Measurements from ENCODE around the gene ZNF444. TPM values are rescaled to one million over a fixed set of nuclear protein-coding genes. Genes with fewer than 3 reads are reported as not detected.

Gene ZNF444
- total RNA-seq, 4 donors from 2014 or later, result 35.1 to 53.0 (median 45.5) TPM

DNA sequence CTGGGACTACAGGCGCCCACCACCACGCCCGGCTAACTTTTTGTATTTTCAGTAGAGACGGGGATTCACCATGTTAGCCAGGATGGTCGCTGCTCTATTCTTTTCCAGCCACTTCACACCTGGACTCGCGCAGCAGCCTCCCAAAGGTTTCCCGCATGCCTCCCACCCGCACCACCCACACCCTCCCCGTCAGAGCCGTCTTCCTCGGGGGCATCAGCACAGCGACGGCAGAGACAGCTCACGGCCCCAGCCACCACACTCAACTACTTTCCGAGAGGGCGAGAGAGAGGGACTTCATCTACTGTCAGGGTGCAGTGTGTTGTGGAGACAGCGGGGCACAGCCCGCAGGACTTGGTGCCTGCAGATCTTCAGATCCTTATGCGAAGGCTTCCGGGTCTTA lies 25.6 kb upstream of the ZNF444 start:
- H3K27me3 ChIP-seq, result no peaks in the 10 kb centered on the region
- H3K4me3 ChIP-seq (replicated peaks in 1 of 3), result no peak overlapping the region
- intact Hi-C loops (cut with DNase I), result no loop called here
- no peaks in the 10 kb centered on the region for H3K9me3 ChIP-seq
- 93 to 96% methylated on average over 21 of the region's 21 CpGs for WGBS, 2 donors
- H3K27ac ChIP-seq, result no peak overlapping the region
- no peak for DNase-seq
- no peaks in the 10 kb centered on the region for H3K36me3 ChIP-seq
- TF ChIP-seq, protein P1, sequence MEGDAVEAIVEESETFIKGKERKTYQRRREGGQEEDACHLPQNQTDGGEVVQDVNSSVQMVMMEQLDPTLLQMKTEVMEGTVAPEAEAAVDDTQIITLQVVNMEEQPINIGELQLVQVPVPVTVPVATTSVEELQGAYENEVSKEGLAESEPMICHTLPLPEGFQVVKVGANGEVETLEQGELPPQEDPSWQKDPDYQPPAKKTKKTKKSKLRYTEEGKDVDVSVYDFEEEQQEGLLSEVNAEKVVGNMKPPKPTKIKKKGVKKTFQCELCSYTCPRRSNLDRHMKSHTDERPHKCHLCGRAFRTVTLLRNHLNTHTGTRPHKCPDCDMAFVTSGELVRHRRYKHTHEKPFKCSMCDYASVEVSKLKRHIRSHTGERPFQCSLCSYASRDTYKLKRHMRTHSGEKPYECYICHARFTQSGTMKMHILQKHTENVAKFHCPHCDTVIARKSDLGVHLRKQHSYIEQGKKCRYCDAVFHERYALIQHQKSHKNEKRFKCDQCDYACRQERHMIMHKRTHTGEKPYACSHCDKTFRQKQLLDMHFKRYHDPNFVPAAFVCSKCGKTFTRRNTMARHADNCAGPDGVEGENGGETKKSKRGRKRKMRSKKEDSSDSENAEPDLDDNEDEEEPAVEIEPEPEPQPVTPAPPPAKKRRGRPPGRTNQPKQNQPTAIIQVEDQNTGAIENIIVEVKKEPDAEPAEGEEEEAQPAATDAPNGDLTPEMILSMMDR (IDR thresholded peaks at IDR 0.05), result no peak
- H3K4me1 ChIP-seq, result peaks cover 43 to 71% of the 10 kb centered on the region in 2 donors

DNA sequence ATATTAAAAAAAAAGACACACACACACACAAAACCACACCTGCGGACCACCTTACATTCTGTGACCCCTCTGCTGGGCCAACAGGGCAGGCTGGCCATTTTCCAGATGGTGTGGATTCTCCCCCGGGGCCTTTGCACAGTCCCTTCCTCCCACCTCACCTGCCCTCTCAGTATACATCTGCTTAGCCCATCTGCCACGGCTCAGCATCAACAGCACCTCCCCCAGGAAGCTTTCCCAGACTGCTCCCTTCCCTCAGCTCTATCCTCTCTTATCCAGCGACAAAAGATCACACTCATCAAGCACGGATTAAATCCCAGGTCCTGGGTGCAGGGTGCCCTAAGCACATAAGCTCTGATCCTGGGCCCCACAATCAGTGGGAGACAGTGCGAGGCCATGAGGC lies 24.5 kb upstream of the ZNF444 start:
- WGBS, 2 donors, result 91 to 95% methylated on average over 5 to 6 of the region's 6 CpGs
- H3K36me3 ChIP-seq, result no peaks in the 10 kb centered on the region
- TF ChIP-seq, protein P1 (IDR thresholded peaks at IDR 0.05), result no peak
- no peak for TF ChIP-seq POLR2A (IDR thresholded peaks at IDR 0.05)
- H3K4me3 ChIP-seq (replicated peaks in 1 of 3), result no peak overlapping the region
- H3K9me3 ChIP-seq, result no peaks in the 10 kb centered on the region
- no peak for DNase-seq
- no peak overlapping the region for H3K27ac ChIP-seq
- H3K4me1 ChIP-seq, result peaks cover 32 to 60% of the 10 kb centered on the region in 2 donors
- intact Hi-C loops (cut with DNase I), result no loop called here
- H3K27me3 ChIP-seq, result no peaks in the 10 kb centered on the region

DNA sequence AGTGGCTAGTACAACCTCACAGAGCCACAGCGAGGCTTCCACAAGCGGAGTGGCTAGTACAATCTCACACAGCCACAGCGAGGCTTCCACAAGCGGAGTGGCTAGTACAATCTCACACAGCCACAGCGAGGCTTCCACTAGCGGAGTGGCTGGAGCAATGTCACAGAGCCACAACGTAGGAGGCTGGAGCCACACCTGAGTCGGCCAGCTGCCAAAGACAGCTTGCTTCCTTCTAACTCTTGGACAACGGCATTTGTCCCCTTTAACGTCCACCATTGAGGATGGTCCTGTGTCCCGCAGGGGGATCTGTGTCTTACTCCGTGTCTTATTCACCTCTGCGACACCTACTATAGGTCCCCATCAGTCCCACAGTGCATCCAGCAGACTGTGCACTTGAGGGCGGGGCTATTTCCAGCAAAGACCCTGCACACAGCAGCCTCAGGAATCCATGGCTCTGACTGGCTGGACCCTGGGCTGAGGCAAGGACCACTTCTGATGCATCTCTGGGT lies 23.7 kb upstream of the ZNF444 start:
- H3K27ac ChIP-seq, result no peak overlapping the region
- no peaks in the 10 kb centered on the region for H3K27me3 ChIP-seq
- no peaks in the 10 kb centered on the region for H3K9me3 ChIP-seq
- H3K4me3 ChIP-seq (replicated peaks in 1 of 3), result no peak overlapping the region
- no peak for DNase-seq
- no peaks in the 10 kb centered on the region for H3K36me3 ChIP-seq
- intact Hi-C loops (cut with DNase I), result no loop called here
- TF ChIP-seq, protein P1 (IDR thresholded peaks at IDR 0.05), result no peak
- no peak for TF ChIP-seq POLR2A (IDR thresholded peaks at IDR 0.05)
- 79 to 87% methylated on average over 8 to 14 of the region's 14 CpGs for WGBS, 2 donors
- peaks cover 26 to 52% of the 10 kb centered on the region in 2 donors for H3K4me1 ChIP-seq

DNA sequence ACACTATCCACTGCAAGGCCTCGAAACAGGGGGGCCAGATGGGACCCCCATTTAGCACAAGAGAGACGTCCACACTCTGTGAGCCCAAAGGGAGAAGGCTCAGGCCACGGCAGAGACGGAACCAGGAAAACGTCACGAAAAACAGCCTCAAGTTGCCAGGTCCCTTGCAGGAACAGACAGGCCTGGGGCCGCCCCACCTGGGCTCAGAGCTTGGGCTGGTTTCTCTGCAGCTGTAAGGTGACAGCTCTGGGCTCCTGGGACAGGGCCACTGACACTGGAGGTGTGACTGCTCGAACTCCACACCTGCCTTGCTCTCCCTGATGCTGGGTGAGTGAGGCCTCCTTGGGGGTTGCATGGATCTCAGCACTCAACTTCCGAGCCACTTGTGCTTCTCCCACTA lies 23.2 kb upstream of the ZNF444 start:
- intact Hi-C loops (cut with DNase I), result no loop called here

More for the DNA sequence above, 23.2 kb upstream of the ZNF444 start:
- DNase-seq, result no peak
- H3K36me3 ChIP-seq, result no peaks in the 10 kb centered on the region
- H3K9me3 ChIP-seq, result no peaks in the 10 kb centered on the region
- peaks cover 22 to 47% of the 10 kb centered on the region in 2 donors for H3K4me1 ChIP-seq
- no peak for TF ChIP-seq POLR2A (IDR thresholded peaks at IDR 0.05)
- TF ChIP-seq, protein P1 (IDR thresholded peaks at IDR 0.05), result no peak
- H3K27me3 ChIP-seq, result no peaks in the 10 kb centered on the region
- 77 to 80% methylated on average over 4 to 9 of the region's 9 CpGs for WGBS, 2 donors
- H3K4me3 ChIP-seq (replicated peaks in 1 of 3), result no peak overlapping the region
- H3K27ac ChIP-seq, result no peak overlapping the region
